ENCODE data around the gene RBBP5. TPM values are rescaled to one million over a fixed set of nuclear protein-coding genes. Genes with fewer than 3 reads are reported as not detected.
"Not testable (repeated sequence)": the region's sequence is repeated elsewhere in the genome, so short reads cannot be mapped to it uniquely, and the experiment has no call there.

Gene RBBP5
- polyA plus RNA-seq, 1 donor from 2014 or later, result 24.2 TPM

- H3K4me2 ChIP-seq (ENCODE audit: low read length); H4K20me1 ChIP-seq (ENCODE audit: insufficient read depth); H3K4me3 ChIP-seq (ENCODE audit: low read length); H3K79me2 ChIP-seq (replicated peaks; ENCODE audit: insufficient read depth, low read length); H3K9me3 ChIP-seq (ENCODE audit: low read length); H2AFZ ChIP-seq (ENCODE audit: low read depth, low read length); H3K27ac ChIP-seq (ENCODE audit: low read length); H3K9ac ChIP-seq (ENCODE audit: low read length); H3F3A ChIP-seq (ENCODE audit: insufficient read depth, low read length, poor library complexity, severe bottlenecking); H3K9me2 ChIP-seq (ENCODE audit: insufficient read depth, low read length); H3K27me3 ChIP-seq (ENCODE audit: insufficient read depth, low read depth, low read length): not testable (repeated sequence)
- peaks cover 23% of the 10 kb centered on the region for H3K36me3 ChIP-seq (ENCODE audit: insufficient read depth, low read length)
These were observed 34.0 kb upstream of the RBBP5 start for GRCh38 chr1:205155665-205156377.

DNA sequence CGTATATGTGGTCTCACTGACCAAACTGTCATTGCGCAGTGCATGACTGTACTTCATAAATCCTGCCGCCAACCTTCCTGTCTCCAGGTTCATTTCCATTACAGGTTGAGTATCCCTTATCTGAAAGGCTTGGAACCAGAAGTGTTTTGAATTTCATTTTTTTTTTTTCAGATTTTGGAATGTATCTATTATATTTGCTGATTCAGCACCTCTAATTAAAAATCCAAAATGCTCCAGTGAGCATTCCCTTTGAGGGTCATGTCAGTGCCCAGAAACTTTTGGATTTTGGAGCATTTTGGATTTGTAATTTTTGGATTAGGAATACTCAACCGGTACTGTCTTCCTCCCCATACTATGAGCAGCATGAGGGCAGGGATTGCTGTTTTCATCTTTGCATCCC, 30.7 kb upstream of the RBBP5 start:
- Histone ChIP-seq H3K79me2 (replicated peaks; ENCODE audit: insufficient read depth, low read length) (no peaks in the 10 kb centered on the region), H2AFZ (ENCODE audit: low read depth, low read length) (no peak overlapping the region), H3K27me3 (ENCODE audit: insufficient read depth, low read depth, low read length) (no peaks in the 10 kb centered on the region), H3K4me3 (ENCODE audit: low read length) (no peak overlapping the region), H3K9me3 (ENCODE audit: low read length) (peaks cover 6% of the 10 kb centered on the region), H3F3A (ENCODE audit: insufficient read depth, low read length, poor library complexity, severe bottlenecking) (no peaks in the 10 kb centered on the region), H3K9me2 (ENCODE audit: insufficient read depth, low read length) (no peaks in the 10 kb centered on the region), H4K20me1 (ENCODE audit: insufficient read depth) (no peaks in the 10 kb centered on the region), H3K4me2 (ENCODE audit: low read length) (no peak overlapping the region), H3K36me3 (ENCODE audit: insufficient read depth, low read length) (peaks cover 24% of the 10 kb centered on the region), H3K27ac (ENCODE audit: low read length) (no peak overlapping the region), H3K9ac (ENCODE audit: low read length) (no peak overlapping the region)
- TF ChIP-seq, protein P1, sequence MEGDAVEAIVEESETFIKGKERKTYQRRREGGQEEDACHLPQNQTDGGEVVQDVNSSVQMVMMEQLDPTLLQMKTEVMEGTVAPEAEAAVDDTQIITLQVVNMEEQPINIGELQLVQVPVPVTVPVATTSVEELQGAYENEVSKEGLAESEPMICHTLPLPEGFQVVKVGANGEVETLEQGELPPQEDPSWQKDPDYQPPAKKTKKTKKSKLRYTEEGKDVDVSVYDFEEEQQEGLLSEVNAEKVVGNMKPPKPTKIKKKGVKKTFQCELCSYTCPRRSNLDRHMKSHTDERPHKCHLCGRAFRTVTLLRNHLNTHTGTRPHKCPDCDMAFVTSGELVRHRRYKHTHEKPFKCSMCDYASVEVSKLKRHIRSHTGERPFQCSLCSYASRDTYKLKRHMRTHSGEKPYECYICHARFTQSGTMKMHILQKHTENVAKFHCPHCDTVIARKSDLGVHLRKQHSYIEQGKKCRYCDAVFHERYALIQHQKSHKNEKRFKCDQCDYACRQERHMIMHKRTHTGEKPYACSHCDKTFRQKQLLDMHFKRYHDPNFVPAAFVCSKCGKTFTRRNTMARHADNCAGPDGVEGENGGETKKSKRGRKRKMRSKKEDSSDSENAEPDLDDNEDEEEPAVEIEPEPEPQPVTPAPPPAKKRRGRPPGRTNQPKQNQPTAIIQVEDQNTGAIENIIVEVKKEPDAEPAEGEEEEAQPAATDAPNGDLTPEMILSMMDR (IDR thresholded peaks at IDR 0.05; ENCODE audit: poor library complexity, severe bottlenecking), result no peak
- TF ChIP-seq MXI1 (conservative IDR thresholded peaks at IDR 0.05; ENCODE audit: poor library complexity, severe bottlenecking), result no peak
- TF ChIP-seq, protein P2, sequence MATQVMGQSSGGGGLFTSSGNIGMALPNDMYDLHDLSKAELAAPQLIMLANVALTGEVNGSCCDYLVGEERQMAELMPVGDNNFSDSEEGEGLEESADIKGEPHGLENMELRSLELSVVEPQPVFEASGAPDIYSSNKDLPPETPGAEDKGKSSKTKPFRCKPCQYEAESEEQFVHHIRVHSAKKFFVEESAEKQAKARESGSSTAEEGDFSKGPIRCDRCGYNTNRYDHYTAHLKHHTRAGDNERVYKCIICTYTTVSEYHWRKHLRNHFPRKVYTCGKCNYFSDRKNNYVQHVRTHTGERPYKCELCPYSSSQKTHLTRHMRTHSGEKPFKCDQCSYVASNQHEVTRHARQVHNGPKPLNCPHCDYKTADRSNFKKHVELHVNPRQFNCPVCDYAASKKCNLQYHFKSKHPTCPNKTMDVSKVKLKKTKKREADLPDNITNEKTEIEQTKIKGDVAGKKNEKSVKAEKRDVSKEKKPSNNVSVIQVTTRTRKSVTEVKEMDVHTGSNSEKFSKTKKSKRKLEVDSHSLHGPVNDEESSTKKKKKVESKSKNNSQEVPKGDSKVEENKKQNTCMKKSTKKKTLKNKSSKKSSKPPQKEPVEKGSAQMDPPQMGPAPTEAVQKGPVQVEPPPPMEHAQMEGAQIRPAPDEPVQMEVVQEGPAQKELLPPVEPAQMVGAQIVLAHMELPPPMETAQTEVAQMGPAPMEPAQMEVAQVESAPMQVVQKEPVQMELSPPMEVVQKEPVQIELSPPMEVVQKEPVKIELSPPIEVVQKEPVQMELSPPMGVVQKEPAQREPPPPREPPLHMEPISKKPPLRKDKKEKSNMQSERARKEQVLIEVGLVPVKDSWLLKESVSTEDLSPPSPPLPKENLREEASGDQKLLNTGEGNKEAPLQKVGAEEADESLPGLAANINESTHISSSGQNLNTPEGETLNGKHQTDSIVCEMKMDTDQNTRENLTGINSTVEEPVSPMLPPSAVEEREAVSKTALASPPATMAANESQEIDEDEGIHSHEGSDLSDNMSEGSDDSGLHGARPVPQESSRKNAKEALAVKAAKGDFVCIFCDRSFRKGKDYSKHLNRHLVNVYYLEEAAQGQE (IDR thresholded peaks at IDR 0.05; ENCODE audit: borderline replicate concordance), result no peak
- no peak for TF ChIP-seq RAD21 (conservative IDR thresholded peaks at IDR 0.05)
- no peak for TF ChIP-seq EP300 (conservative IDR thresholded peaks at IDR 0.05; ENCODE audit: poor library complexity, severe bottlenecking)
- no peak for TF ChIP-seq TAF1 (IDR thresholded peaks at IDR 0.05; ENCODE audit: low read depth)
- no peak for TF ChIP-seq SMC3 (conservative IDR thresholded peaks at IDR 0.05; ENCODE audit: poor library complexity)
- TF ChIP-seq EZH2 (IDR thresholded peaks at IDR 0.05; ENCODE audit: borderline replicate concordance, insufficient read depth, low read length, poor library complexity, severe bottlenecking), result no peak
- TF ChIP-seq POLR2AphosphoS5 (IDR thresholded peaks at IDR 0.05), result no peak

Measured in neural cell (in vitro differentiated cells).